Posterior cingulate gyrus (tissue), 11 donors: ENCODE data around the gene APOC3.
A peak's percentile ranks its signal among the peaks of the same experiment; 100 is the strongest.

Source experiments
- DNase-seq, 10 donors: peaks; one replicate each; pipeline versions ENCODE4 v3.0.0 to v3.0.0-alpha.2; 2020 to 2021; ENCODE audit warnings: mixed read lengths in 3 of 10
- intact Hi-C: fragments of 100-400 bp; cut with DNase I; formaldehyde crosslinking; loops from one replicate; pipeline ENCODE4 v1.15.1; 2023

Gene APOC3

DNA sequence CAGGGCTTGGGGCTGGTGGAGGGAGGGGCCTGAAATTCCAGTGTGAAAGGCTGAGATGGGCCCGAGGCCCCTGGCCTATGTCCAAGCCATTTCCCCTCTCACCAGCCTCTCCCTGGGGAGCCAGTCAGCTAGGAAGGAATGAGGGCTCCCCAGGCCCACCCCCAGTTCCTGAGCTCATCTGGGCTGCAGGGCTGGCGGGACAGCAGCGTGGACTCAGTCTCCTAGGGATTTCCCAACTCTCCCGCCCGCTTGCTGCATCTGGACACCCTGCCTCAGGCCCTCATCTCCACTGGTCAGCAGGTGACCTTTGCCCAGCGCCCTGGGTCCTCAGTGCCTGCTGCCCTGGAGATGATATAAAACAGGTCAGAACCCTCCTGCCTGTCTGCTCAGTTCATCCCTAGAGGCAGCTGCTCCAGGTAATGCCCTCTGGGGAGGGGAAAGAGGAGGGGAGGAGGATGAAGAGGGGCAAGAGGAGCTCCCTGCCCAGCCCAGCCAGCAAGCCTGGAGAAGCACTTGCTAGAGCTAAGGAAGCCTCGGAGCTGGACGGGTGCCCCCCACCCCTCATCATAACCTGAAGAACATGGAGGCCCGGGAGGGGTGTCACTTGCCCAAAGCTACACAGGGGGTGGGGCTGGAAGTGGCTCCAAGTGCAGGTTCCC is at the start of gene APOC3:
APOC3 (plus strand) TSS at position 383 of the 659 bp plus-strand sequence. CDS start 676 bp downstream, outside the sequence.
- intact Hi-C loops, result no loop called here
- DNase-seq, result peak in 2 of 10 donors; percentile 54 to 76

DNA sequence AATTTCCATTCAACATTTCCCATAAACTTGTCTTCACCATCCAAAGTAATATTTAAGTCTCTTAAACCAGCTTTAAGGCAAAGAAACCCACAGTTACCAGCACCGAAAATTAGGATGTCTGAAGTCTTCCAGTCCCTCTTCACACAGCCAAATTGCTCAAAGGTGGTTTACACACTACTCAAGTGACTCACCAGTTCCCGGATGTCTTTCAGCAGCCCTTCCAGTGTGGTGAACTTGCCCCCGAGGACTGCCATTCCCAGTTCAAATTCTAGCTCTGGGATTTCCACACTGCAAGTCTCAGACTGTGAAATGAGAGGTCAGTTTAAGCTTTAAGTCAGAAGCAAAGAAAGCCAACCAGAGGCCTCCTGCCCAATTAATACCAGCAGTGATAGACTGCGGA is 47.0 kb upstream of the APOC3 start:
- DNase-seq, result no peak
- intact Hi-C loops, result no loop called here

DNA sequence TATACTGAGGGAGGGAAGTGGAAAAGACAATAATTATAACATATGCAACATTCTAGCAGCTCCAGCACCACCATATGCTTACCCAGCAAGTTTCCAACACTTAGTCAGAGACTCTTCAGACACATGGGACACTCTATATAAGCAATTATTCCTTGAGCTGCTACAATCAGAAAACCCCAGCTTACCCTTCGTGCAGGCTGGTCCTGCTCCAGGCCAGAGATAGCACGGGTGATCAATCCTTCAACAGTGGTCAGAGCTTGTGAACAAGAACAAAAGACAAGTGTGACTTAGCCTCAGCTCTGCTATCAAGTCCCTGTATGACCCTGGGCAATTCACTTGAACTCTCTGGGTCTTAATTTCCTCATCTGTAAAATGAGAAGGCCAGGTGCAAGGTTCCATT is 43.4 kb upstream of the APOC3 start:
- intact Hi-C loops, result no loop called here
- no peak for DNase-seq

DNA sequence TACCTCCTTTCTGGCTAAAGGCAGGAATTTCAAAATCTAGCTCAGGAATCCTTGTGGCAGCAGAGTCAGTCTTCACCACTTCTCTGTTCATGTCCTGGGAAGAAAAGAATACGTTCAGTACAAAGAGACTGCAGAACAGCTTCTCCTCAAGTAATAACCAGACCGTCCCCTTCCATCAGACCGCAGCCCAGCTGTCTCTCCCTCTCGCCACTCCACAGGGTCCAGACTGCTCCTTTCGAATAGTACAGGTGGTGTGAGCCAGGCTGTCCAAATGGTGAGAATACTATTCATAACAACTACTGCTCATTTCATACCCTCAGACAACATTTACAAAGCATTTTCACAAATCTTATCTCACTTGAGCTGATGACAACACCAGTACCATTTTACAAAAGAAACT is 42.7 kb upstream of the APOC3 start:
- intact Hi-C loops, result no loop called here
- no peak for DNase-seq

DNA sequence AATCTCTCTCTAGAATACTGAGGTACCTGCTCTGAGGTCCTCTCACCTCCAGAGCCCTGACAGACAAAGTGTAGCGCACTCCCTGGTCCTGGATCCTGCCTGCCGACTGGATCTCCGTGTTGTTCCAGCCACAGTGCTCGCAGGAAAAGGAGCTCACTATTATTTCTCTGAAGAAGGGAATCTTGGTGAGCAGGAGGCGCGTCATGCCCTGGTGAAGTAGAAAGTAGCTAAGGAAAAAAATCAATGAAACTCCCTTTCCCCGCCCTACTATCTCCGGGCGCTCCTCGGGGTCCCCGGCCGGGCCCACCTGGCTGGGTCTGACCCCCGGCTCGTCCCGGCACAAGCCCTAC is 42.3 kb upstream of the APOC3 start:
- no peak for DNase-seq

GRCh38 chr11:116787786-116788486 is 41.8 kb upstream of the APOC3 start, which contains the start of gene ZPR1:
TSS of gene ZPR1 (minus strand) at chr11:116788023. CDS start at chr11:116787990, 33 bp downstream.
- peak; percentile 80 to 98 (median 88) for DNase-seq
- intact Hi-C loops, result no loop called here

More for the DNA sequence above, 42.3 kb upstream of the APOC3 start:
- intact Hi-C loops, result no loop called here

GRCh38 chr11:116788534-116788933 is 41.2 kb upstream of the APOC3 start:
- no peak for DNase-seq
- intact Hi-C loops, result no loop called here

DNA sequence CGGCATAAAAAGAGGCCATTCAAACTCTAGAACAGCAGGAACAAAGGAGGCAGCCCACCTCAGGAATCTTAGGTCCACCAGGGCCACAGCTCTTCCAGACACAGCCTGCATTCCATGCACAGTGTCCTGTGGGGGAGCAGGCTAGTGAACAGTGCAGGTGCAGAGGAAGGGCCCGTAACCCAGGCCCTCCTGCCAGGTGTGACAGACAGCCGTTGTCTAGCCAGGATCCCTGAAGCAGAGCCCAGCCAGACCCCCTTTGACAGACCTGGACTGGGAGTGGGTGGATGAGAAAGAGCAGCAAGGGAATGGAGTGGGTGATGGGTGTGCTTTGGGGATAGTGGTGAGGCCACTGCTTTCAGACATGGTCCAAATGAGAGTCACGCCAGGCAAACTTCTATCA is 40.7 kb upstream of the APOC3 start:
- intact Hi-C loops, result no loop called here
- no peak for DNase-seq

DNA sequence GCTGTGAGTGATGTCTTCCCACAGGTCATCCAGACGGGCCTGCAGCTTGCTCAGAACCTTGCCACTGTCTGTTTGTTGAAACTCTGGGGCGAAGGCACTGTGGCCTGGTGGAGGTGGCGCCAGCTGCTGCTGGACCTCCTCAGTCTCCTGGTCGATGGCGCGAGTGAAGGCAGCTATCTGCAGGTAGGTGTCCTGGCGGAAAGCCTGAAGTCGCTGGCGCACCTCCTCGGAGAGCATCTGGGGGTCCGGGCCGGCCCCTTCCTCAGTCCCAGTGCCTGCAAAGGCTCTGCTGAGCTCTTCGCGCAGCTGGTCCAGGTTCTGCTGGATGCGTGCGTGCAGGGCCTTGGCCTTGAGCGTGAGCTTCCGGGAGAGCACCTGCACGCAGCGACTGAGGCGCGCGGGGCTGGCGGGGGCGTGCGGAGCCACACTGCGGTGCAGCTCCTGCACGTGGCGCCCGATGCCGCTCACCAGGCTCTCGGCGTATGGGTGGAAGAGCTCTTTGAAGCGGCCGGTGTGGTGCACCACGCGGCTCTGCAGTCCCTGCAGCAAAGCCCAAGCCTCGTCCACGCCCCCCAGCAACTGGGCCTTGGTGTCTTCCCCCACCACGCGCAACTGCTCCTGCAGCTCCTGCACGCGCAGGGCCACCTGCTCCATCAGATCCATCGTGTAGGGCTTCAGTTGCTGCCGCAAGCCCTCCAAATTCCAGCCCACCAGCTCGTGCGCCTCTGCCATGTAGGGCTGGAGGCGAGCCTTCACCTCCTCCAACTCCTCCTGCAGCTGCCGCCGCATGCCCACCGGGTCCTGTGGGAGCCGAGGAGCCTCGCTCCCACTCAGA is 39.3 kb upstream of the APOC3 start:
- intact Hi-C loops, result loop anchor here (1.0 to 5.0 kb wide), 3 partner anchors 47 to 437 kb away; partner anchors contain the start of gene APOA1
- DNase-seq, result no peak

DNA sequence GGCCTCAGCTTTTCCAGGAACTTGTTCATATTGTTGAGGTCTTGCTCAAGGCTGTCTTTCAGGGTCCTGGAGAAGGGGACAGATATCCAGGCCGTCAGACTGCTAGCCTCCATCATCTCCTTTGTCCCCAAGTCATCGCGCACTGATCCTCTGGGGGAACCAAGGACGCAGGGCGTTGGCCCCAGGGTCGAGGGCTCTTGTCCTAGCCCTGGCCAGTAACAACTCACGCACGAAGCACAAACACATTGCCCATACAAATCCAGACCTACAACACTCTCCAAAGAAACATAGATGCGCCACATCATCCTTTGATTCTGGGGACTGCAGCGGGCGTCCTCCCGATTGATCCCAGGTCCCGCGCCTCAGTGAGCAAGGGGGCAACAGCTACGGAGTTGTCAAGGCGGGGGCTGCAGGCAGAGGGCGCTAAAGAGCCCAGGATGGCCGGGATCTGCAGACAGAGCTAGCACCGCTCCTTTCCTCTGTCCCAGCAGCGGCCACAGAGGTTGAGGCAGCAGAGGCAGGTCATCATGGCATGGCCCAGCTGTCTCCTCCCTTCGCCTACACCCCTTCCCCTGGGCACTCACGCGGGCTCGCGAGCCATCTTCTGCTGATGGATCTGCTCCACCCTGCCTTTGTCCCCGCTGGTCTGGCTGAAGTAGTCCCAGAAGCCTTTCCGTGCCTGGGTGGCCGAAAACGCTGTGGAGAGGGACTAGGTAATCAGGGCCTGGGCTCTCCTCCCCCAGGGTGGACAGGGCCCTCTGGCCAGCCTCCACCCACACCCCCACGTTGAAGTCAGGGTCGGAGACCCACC is 38.5 kb upstream of the APOC3 start:
- intact Hi-C loops, result loop anchor here (1.0 to 5.0 kb wide), 3 partner anchors 46 to 436 kb away; partner anchors contain the start of gene APOA1
- peak; percentile 65 to 97 (median 88) for DNase-seq

DNA sequence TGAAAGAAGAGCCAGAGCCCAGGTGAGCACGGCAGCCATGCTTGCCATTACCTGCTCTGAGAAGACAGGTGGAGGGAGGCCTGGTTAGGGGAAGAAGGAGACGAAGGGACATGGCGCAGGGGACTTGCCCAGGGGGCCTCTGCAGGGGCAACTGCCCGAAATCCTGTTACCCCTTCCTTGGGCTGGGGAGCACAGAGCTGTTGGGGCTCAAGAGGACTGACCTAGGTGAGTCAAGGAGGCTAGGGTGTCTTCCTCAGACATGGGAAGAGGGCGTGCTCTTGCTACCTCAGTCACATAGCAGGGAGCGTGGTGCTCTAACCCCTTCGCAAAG is 37.9 kb upstream of the APOC3 start, which contains the start of gene APOA5:
APOA5 (minus strand) TSS at position 67 of the 331 bp plus-strand sequence; CDS start at position 48, 19 bp downstream.
- no peak for DNase-seq
- intact Hi-C loops, result loop anchor here (1.0 to 5.0 kb wide), 3 partner anchors 46 to 436 kb away; partner anchors contain the start of gene APOA1

DNA sequence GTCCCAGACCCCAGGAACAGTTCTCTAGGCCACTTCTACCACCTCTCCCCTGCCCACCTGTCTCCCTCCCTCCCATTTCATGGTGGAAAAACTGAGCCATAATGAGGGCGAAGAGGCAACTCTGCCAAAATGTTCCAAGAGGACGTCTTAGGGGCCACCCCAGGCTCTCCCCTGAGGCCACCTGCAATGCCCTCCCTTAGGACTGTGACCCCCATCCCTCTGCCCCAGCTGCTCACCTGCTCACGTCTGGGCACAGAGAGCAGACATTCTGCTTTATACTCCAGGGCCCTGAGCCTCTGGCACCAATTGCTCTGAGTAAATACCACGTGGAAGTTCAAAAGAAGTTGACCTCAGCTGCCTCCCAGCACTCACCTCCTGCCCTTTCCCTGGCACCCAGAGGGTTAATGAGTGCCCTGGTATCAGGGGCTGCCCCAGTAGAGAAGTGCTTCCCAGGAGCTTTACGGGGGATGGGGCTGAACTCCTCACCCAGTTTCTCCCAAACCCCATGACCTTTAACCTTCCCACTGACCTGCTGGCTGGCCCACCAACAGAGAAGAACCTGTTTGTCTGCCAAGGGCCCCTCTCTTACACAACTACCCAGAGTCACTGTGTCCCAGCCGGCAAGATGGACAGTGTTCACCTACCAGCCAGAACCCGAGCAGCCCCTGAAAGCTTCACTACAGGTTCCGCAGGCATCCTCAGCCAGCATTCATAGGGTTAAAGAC is 37.4 kb upstream of the APOC3 start:
- intact Hi-C loops, result loop anchor here (5.0 kb wide), 2 partner anchors 45 to 435 kb away; partner anchors contain the start of gene APOA1
- DNase-seq, result no peak

- intact Hi-C loops, result loop anchor here (5.0 kb wide), 2 partner anchors 44 to 434 kb away; partner anchors contain the start of gene APOA1
- no peak for DNase-seq
Measured at GRCh38 chr11:116792869-116793771, 36.6 kb upstream of the APOC3 start.

DNA sequence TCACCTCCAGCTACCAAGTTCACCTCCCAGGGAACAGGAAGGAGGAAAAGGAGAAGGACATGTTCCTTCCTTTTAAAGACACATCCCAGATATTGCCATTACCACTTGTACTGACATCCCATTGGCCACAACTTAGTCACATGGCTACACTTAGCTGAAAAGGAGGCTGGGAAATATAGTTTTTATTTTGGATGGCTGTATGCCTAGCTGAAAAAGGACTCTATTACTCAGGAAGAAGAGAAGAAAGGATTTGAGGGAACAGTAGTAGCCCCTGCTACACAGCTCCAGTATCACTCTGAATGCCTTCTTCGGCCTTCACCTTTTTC is 36.0 kb upstream of the APOC3 start:
- intact Hi-C loops, result loop anchor here (5.0 kb wide), 2 partner anchors 44 to 434 kb away; partner anchors contain the start of gene APOA1

DNA sequence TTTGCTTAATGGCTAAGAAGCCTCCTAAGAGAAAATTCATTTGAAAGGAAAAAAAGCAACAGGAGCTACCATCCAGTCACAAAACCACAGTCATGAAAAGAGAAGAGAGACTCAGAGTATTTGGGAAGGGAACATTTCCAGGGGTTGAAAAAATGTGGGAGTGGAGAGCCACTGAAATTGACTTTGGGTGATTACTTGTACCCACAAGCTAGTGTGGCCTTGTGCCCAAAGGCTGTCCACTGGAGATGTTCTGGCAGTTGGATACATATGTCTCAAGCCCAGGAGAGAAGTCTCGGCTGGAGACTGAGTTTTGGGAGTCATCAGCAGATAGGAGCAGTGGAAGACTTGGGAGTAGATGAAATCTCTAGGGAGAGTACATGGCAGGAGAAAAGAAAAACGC is 34.9 kb upstream of the APOC3 start:
- no peak for DNase-seq
- intact Hi-C loops, result loop anchor here (5.0 kb wide), 2 partner anchors 42 to 432 kb away; partner anchors contain the start of gene APOA1

More for the DNA sequence above, 36.0 kb upstream of the APOC3 start:
- DNase-seq, result no peak

- intact Hi-C loops, result no loop called here
- DNase-seq, result no peak
Measured at GRCh38 chr11:116796548-116796947, 33.2 kb upstream of the APOC3 start.

- DNase-seq, result no peak
- intact Hi-C loops, result no loop called here
Measured at GRCh38 chr11:116797816-116798215, 31.9 kb upstream of the APOC3 start.

DNA sequence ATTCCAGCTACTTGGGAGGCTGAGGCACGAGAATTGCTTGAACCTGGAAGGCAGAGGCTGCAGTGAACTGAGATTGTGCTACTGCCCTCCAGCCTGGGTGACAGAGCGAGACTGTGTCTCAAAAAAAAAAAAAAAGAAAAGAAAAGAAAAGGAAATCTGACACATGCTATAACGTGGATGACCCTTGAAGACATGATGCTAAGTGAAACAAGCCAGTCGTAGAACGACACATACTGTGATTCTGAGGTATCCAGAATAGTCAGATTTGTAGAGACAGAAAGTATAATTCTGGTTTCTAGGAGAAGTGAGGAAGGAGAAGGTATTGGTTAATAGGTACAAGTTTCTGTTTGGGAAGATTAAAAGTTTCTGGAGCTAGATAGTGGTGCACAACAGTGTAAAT is 31.3 kb upstream of the APOC3 start:
- intact Hi-C loops, result no loop called here
- no peak for DNase-seq
